GM19397 (cell line): ENCODE measurements around the gene GPHB5.

ENCODE experiments used
- ATAC-seq: cut with Tn5 transposase; IDR thresholded peaks from one replicate; pipeline ENCODE4 v1.9.1; 2021; ENCODE audit warnings: mild to moderate bottlenecking, moderate library complexity; ENCODE audit not compliant: unreplicated experiment

Gene GPHB5

DNA sequence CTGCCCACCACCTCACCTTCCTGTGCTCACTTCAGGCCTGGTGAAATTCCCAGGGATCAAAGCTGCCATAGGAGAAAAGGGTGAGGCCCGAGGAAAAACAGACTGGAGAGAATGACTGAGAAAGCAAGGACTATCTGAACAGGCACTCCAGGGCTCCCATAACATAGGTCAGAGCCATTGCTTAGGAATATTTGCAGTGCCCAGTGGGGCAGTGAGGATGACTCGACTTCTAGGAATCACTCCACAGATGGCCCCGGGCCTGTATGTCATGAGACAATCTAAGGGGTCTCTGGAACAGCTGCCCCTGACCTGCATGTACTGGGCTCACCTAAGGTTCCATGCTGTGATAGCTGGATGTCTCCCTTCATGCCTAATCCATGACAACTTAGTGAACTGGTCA is 51.6 kb downstream of the GPHB5 start:
- no peak for ATAC-seq

DNA sequence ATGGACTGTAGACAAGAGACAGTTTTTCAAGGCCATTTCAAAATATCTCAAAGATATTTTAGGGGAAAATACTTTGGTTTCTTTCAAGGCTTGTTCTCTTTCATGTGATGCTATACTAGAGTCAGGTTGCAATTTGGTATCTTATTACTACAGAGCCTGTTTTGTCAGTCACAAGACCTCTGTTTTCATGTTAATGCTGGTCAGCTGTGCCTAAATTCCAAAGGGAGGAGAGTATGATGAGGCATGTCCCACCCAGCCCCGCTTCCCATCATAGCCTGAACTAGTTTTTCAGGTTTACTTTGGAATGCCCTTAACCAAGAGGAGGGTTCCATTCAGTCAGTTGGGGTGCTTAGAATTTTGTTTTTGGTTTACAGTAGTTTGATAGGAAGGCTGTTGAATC is 52.6 kb downstream of the GPHB5 start:
- no peak for ATAC-seq
